GM19324 (cell line): Measurements from ENCODE around the gene RALGPS2.

Experiments
- ATAC-seq: cut with Tn5 transposase; IDR thresholded peaks from one replicate; pipeline ENCODE4 v1.9.1; 2021; ENCODE audit warnings: mild to moderate bottlenecking, moderate library complexity; ENCODE audit not compliant: unreplicated experiment, low FRiP score

The RALGPS2 gene

GRCh38 chr1:178955391-178955954, 230.4 kb downstream of the RALGPS2 start:
- ATAC-seq, result no peak

GRCh38 chr1:178958491-178958890, 233.4 kb downstream of the RALGPS2 start:
- no peak for ATAC-seq

- ATAC-seq, result no peak
These were observed 234.8 kb downstream of the RALGPS2 start for GRCh38 chr1:178959543-178960460.

- ATAC-seq, result no peak
These were observed 235.6 kb downstream of the RALGPS2 start for GRCh38 chr1:178960482-178961240.

DNA sequence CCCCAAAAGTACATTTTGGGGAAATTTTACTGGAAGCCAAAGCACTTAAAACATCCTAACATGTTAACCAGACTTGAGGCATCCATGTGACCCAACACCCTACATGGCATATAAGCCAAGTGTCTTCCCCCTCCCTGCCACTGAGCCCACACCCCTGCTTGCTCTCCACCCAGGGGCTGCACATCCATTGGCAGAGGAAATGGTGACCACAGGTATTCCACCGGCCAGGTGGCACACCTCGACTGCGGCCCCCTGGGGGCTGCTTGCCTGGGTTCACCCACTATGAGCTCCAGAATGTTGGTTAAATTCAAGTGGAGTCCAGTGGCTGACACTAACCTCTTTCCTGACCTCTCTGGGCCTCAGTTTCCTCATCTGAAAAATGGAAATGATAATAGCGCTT, 236.3 kb downstream of the RALGPS2 start:
- ATAC-seq, result no peak

DNA sequence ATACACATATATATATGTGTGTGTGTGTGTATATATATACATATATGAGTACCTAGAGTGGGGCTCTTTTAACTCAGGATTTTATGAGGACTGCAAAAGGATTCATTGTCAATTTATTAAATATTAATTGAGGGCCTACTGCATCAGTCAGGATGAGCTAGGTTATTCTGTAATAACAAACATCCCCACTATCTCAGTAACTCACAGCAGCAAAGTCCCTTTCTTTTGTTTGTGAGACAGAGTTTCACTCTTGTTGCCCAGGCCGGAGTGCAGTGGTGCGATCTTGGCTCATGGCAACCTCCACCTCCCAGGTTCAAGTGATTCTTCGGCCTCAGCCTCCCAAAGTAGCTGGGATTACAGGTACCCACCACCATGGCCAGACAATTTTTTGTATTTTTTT, 236.8 kb downstream of the RALGPS2 start:
- no peak for ATAC-seq

DNA sequence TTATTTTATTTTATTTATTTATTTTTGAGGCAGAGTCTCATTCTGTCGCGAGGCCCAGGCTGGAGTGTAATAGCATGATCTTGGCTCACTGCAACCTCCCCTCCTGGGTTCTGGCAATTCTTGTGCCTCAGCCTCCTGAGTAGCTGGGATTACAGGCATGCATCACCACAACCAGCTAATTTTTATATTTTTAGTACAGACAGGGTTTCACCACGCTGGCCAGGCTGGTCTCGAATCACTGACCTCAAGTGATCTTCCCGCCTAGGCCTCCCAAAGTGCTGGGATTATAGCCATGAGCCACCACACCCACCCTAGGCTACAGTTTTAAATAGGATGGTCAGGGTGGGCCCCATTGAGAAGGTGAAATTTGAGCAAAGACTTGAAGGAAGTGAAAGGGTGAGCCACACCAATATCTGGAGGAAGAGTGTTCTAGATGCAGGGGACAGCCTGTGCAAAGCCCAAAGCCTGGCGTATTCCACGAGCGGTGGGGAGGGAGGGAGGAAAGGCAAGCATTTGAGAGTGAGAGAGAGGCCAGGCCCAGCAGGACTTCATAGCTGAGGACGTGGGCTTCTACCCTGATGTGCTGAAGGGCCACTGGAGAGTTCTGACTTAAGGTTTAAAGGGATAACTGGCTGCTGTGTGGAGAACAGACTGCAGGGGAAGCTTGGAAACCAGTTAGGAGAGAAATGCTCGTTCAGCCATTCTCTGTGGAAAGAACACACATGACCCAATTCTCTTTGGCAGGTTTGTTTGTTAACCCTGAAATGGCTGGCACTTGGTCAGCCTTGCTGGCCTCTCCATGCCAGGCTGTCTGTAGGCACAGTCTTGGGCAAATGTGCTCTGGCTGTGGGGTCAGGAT, 238.0 kb downstream of the RALGPS2 start:
- ATAC-seq, result no peak

- ATAC-seq, result no peak
These were observed 239.7 kb downstream of the RALGPS2 start for GRCh38 chr1:178964469-178965330.

DNA sequence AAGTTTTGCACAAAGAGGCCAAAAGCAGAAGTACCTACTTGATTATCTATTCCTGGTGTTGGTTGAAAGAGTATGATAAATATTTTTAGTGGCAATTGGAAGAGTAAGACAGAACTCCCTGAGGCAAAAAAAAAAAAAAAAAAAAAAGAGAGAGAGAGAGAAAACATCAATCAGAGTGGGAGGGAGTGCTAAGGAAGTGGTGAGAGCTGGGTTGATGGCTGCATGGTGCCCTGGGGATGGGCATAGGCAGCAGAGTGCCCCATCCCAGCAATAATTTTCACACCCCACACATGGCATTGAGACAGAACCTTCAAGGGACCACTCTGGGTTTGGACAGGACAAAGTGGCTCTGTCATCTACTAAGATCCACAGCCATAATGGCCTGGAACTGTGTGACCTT, 241.3 kb downstream of the RALGPS2 start:
- ATAC-seq, result no peak

GRCh38 chr1:178969226-178969987, 244.4 kb downstream of the RALGPS2 start:
- no peak for ATAC-seq

- no peak for ATAC-seq
These were observed 245.1 kb downstream of the RALGPS2 start for GRCh38 chr1:178970184-178970583.
